GM23338 (cell line): ENCODE results near the gene ZFP92. TPM values are rescaled to one million over a fixed set of nuclear protein-coding genes. Genes with fewer than 3 reads are reported as not detected.

Source experiments
- ATAC-seq: fragments of 200-7000 bp; cut with Tn5 transposase; 3 replicates; pipeline ENCODE4 v1.9.1; 2020
- DNase-seq: peaks from one replicate; pipeline ENCODE4 v3.0.0-alpha.2; 2015; ENCODE audit warnings: low spot score
- H2AFZ ChIP-seq: fragments of 200-600 bp; sonication (generic); 2 replicates; pipeline ENCODE4 v1.8.0; 2016; ENCODE audit warnings: antibody characterized with exemption, mild to moderate bottlenecking, moderate library complexity
- H3F3A ChIP-seq: fragments of 200-600 bp; sonication (generic); replicated peaks from 2 replicates; pipeline ENCODE4 v1.8.0; 2017; ENCODE audit warnings: antibody characterized with exemption, mixed run types, low read depth
- H3K27ac ChIP-seq: fragments of 200-600 bp; sonication (generic); 2 replicates; pipeline ENCODE4 v1.6.1; 2016; ENCODE audit warnings: low read depth
- H3K27me3 ChIP-seq: fragments of 200-600 bp; sonication (generic); 2 replicates; pipeline ENCODE4 v1.8.0; 2016; ENCODE audit warnings: mild to moderate bottlenecking, mixed run types, moderate library complexity; ENCODE audit not compliant: insufficient read depth
- H3K36me3 ChIP-seq: fragments of 200-600 bp; sonication (generic); 2 replicates; pipeline ENCODE4 v1.8.0; 2016; ENCODE audit warnings: mild to moderate bottlenecking; ENCODE audit not compliant: insufficient read depth
- H3K4me1 ChIP-seq: fragments of 200-600 bp; sonication (generic); 2 replicates; pipeline ENCODE4 v1.8.0; 2016; ENCODE audit warnings: mild to moderate bottlenecking, moderate library complexity; ENCODE audit not compliant: insufficient read depth
- H3K4me2 ChIP-seq: fragments of 200-600 bp; sonication (generic); 2 replicates; pipeline ENCODE4 v1.7.1; 2017; ENCODE audit warnings: mixed run types
- H3K4me3 ChIP-seq: fragments of 200-600 bp; sonication (generic); 2 replicates; pipeline ENCODE4 v1.6.1; 2016; ENCODE audit warnings: mixed run types
- H3K79me2 ChIP-seq: fragments of 200-600 bp; sonication (generic); replicated peaks from 2 replicates; pipeline ENCODE4 v1.8.0; 2017; ENCODE audit warnings: mild to moderate bottlenecking; ENCODE audit not compliant: insufficient read depth
- H3K9me2 ChIP-seq: fragments of 200-600 bp; sonication (generic); 2 replicates; pipeline ENCODE4 v1.8.0; 2017; ENCODE audit not compliant: insufficient read depth
- H4K20me1 ChIP-seq: fragments of 200-600 bp; sonication (generic); replicated peaks from 2 replicates; pipeline ENCODE4 v1.8.0; 2017; ENCODE audit warnings: mild to moderate bottlenecking; ENCODE audit not compliant: insufficient read depth
- H3K27ac Mint-ChIP-seq: 2 replicates; pipeline ENCODE4 v1.8.0; 2020; ENCODE audit warnings: inconsistent platforms, mild to moderate bottlenecking, moderate library complexity, mixed read lengths
- H3K27me3 Mint-ChIP-seq: 3 replicates; pipeline ENCODE4 v1.8.0; 2022; ENCODE audit warnings: low read depth, mild to moderate bottlenecking, moderate library complexity, mixed read lengths, inconsistent platforms; ENCODE audit not compliant: insufficient read depth, poor library complexity
- H3K36me3 Mint-ChIP-seq: 3 replicates; pipeline ENCODE4 v1.8.0; 2021; ENCODE audit warnings: low read depth, mild to moderate bottlenecking, inconsistent platforms, moderate library complexity, mixed read lengths
- H3K4me1 Mint-ChIP-seq: 3 replicates; pipeline ENCODE4 v1.8.0; 2020; ENCODE audit warnings: mild to moderate bottlenecking, inconsistent platforms, mixed read lengths
- H3K4me3 Mint-ChIP-seq: 3 replicates; pipeline ENCODE4 v1.8.0; 2021; ENCODE audit warnings: moderate library complexity, mild to moderate bottlenecking, inconsistent platforms, mixed read lengths
- H3K9me3 Mint-ChIP-seq: 3 replicates; pipeline ENCODE4 v1.8.0; 2020; ENCODE audit warnings: moderate library complexity, mild to moderate bottlenecking, inconsistent platforms, mixed read lengths
- CREB1 ChIP-seq: fragments of 250-450 bp; sonication (Bioruptor Pico); IDR thresholded peaks from 2 replicates; pipeline ENCODE4 v1.5.0; 2020; ENCODE audit warnings: low read depth, mild to moderate bottlenecking, moderate library complexity
- CTCF ChIP-seq, 2 experiments: fragments of 200-600 bp in 1 of 2; sonication (generic) in 1 of 2; conservative IDR thresholded peaks; 2 replicates each; pipeline versions ENCODE4 v1.5.1 to v1.6.1; 2016 to 2017; ENCODE audit warnings: antibody characterized with exemption in 2 of 2, low read depth in 2 of 2, mild to moderate bottlenecking in 2 of 2, moderate library complexity in 1 of 2
- ETS1 ChIP-seq: IDR thresholded peaks from 2 replicates; pipeline ENCODE4 v1.6.1; 2016; ENCODE audit warnings: antibody characterized with exemption
- EZH2 ChIP-seq: fragments of 200-600 bp; sonication (generic); IDR thresholded peaks from one replicate; pipeline ENCODE4 v1.8.0; 2017; ENCODE audit warnings: antibody characterized with exemption, mild to moderate bottlenecking, low read depth; ENCODE audit not compliant: unreplicated experiment
- EZH2phosphoT487 ChIP-seq: fragments of 200-600 bp; sonication (generic); IDR thresholded peaks from one replicate; pipeline ENCODE4 v1.8.1; 2018; ENCODE audit warnings: antibody characterized with exemption; ENCODE audit not compliant: unreplicated experiment
- JUNB ChIP-seq: IDR thresholded peaks from one replicate; pipeline ENCODE4 v1.6.1; 2016; ENCODE audit warnings: antibody characterized with exemption; ENCODE audit not compliant: unreplicated experiment
- NANOG ChIP-seq: IDR thresholded peaks from 2 replicates; pipeline ENCODE4 v1.6.1; 2016; ENCODE audit warnings: antibody characterized with exemption, borderline replicate concordance
- POLR2AphosphoS5 ChIP-seq: IDR thresholded peaks from 2 replicates; pipeline ENCODE4 v1.6.1; 2016; ENCODE audit warnings: antibody characterized with exemption, low read depth
- REST ChIP-seq: IDR thresholded peaks from one replicate; pipeline ENCODE4 v1.6.1; 2018; ENCODE audit warnings: antibody characterized with exemption; ENCODE audit not compliant: unreplicated experiment
- STAT1 ChIP-seq: IDR thresholded peaks from one replicate; pipeline ENCODE4 v1.6.1; 2016; ENCODE audit warnings: antibody characterized with exemption; ENCODE audit not compliant: unreplicated experiment
- ZNF114 ChIP-seq: fragments of 250-450 bp; sonication (Bioruptor Pico); IDR thresholded peaks from 2 replicates; pipeline ENCODE4 v1.5.0; 2020; ENCODE audit warnings: mild to moderate bottlenecking, moderate library complexity
- ZNF331 ChIP-seq: fragments of 250-450 bp; sonication (Bioruptor Pico); IDR thresholded peaks from 2 replicates; pipeline ENCODE4 v1.5.0; 2020; ENCODE audit warnings: low read depth, mild to moderate bottlenecking, moderate library complexity
- polyA plus RNA-seq: library from polyadenylated mRNA; unstranded; fragments of >200 nt; fragmentation: Nextera tagmentation; extraction: Ambion mirVana; gene quantifications from 2 replicates; pipeline ENCODE4 v1.2.1, GENCODE V29; 2016
- total RNA-seq: library from RNA; depleted of rRNA; stranded (reverse); fragments of >200 nt; shearing (Covaris generic); gene quantifications from 2 replicates; pipeline ENCODE4 v1.2.3, GENCODE V29; 2014

Gene ZFP92
- total and polyA plus RNA-seq, 2 experiments from 2014 or later, result 0.05 to 0.52 TPM

- H3K4me1 ChIP-seq, result no peaks in the 10 kb centered on the region
- no peaks in the 10 kb centered on the region for H3K79me2 ChIP-seq
- DNase-seq, result no peak
- H3K27me3 ChIP-seq, result no peaks in the 10 kb centered on the region
- H3K4me1 Mint-ChIP-seq, result no peaks in the 10 kb centered on the region
- H4K20me1 ChIP-seq, result no peaks in the 10 kb centered on the region
- H3K4me3 ChIP-seq, result no peak overlapping the region
- H3F3A ChIP-seq, result no peaks in the 10 kb centered on the region
- no peaks in the 10 kb centered on the region for H3K27me3 Mint-ChIP-seq
- H3K36me3 ChIP-seq, result no peaks in the 10 kb centered on the region
- no peak overlapping the region for H2AFZ ChIP-seq
- TF ChIP-seq NANOG (no peak), EZH2phosphoT487 (no peak), CREB1 (CRISPR knock-in tag) (no peak), EZH2 (no peak), STAT1 (no peak), ZNF331 (CRISPR knock-in tag) (no peak), POLR2AphosphoS5 (no peak), REST (no peak), CTCF (conservative IDR thresholded peaks at IDR 0.05; ENCODE audit: low read depth in 2 of 2) (no peak), ETS1 (no peak), JUNB (no peak), ZNF114 (CRISPR knock-in tag) (no peak)
- no peak overlapping the region for H3K4me3 Mint-ChIP-seq
- H3K9me2 ChIP-seq, result no peaks in the 10 kb centered on the region
- peaks cover 5% of the 10 kb centered on the region; the same call in 2 of the 3 replicates for H3K9me3 Mint-ChIP-seq
- H3K36me3 Mint-ChIP-seq, result no peaks in the 10 kb centered on the region
- no peak overlapping the region for H3K27ac Mint-ChIP-seq
- H3K27ac ChIP-seq, result no peak overlapping the region
- ATAC-seq, result no peak
- no peak overlapping the region for H3K4me2 ChIP-seq
These were observed 21.9 kb downstream of the ZFP92 start for GRCh38 chrX:153433161-153433680.
